AML-193 (cell line): ENCODE data around the gene MEIS2.
A peak's percentile ranks its signal among the peaks of the same experiment; 100 is the strongest.

Source experiments
- DNase-seq, 2 experiments: peaks; one replicate each; lab custom pipeline; 2025; lab: John Stamatoyannopoulos, UW

Gene MEIS2

GRCh38 chr15:37100109-37100965 is at the start of gene MEIS2:
TSS of gene MEIS2 (minus strand) at chr15:37100549. CDS start at chr15:37099466, 1,083 bp downstream.
- DNase-seq: no peak

GRCh38 chr15:37149146-37149545 is 48.8 kb upstream of the MEIS2 start:
- DNase-seq: no peak

- DNase-seq: no peak
These were observed 48.4 kb upstream of the MEIS2 start for GRCh38 chr15:37148714-37149113.

GRCh38 chr15:37143351-37143750 is 43.0 kb upstream of the MEIS2 start:
- DNase-seq: no peak

- no peak for DNase-seq
These were observed 42.0 kb upstream of the MEIS2 start for GRCh38 chr15:37142371-37142770.

- no peak for DNase-seq
These were observed 40.2 kb upstream of the MEIS2 start for GRCh38 chr15:37140531-37141058.

GRCh38 chr15:37138591-37139215 is 38.4 kb upstream of the MEIS2 start:
- DNase-seq: no peak

GRCh38 chr15:37137221-37137620 is 36.9 kb upstream of the MEIS2 start:
- DNase-seq: no peak

GRCh38 chr15:37136666-37137065 is 36.3 kb upstream of the MEIS2 start:
- DNase-seq: no peak

- peak; percentile 1 to 18 for DNase-seq
These were observed 34.9 kb upstream of the MEIS2 start for GRCh38 chr15:37135225-37135624.

- peak; percentile 9 to 37 for DNase-seq
These were observed 34.4 kb upstream of the MEIS2 start for GRCh38 chr15:37134699-37135131.

- no peak for DNase-seq
These were observed 33.9 kb upstream of the MEIS2 start for GRCh38 chr15:37134244-37134643.

- peak in 1 of 2 experiments; percentile 2 for DNase-seq
These were observed 33.3 kb upstream of the MEIS2 start for GRCh38 chr15:37133602-37134001.

GRCh38 chr15:37132826-37133417 is 32.6 kb upstream of the MEIS2 start:
- DNase-seq: no peak

GRCh38 chr15:37131621-37132020 is 31.3 kb upstream of the MEIS2 start:
- DNase-seq: no peak

GRCh38 chr15:37130356-37130755 is 30.0 kb upstream of the MEIS2 start:
- DNase-seq: no peak

- DNase-seq: no peak
These were observed 24.8 kb upstream of the MEIS2 start for GRCh38 chr15:37125143-37125542.

- no peak for DNase-seq
These were observed 24.0 kb upstream of the MEIS2 start for GRCh38 chr15:37124331-37124730.

- DNase-seq: no peak
These were observed 22.4 kb upstream of the MEIS2 start for GRCh38 chr15:37122703-37123102.

- no peak for DNase-seq
These were observed 21.1 kb upstream of the MEIS2 start for GRCh38 chr15:37121492-37121891.

GRCh38 chr15:37117030-37117429 is 16.7 kb upstream of the MEIS2 start:
- DNase-seq: no peak

GRCh38 chr15:37115538-37115937 is 15.2 kb upstream of the MEIS2 start:
- DNase-seq: no peak
